Type B pancreatic cell (in vitro differentiated cells): ENCODE data around the gene BMX. TPM values are rescaled to one million over a fixed set of nuclear protein-coding genes. Genes with fewer than 3 reads are reported as not detected.

ENCODE experiments used
- DNase-seq: peaks from one replicate; pipeline ENCODE4 v3.0.0; 2021; ENCODE audit warnings: mixed read lengths; ENCODE audit not compliant: unreplicated experiment; ENCODE audit errors: extremely low spot score
- H3K27ac Mint-ChIP-seq: 2 replicates; pipeline ENCODE4 v1.8.0; 2021; ENCODE audit warnings: mild to moderate bottlenecking, mixed read lengths
- H3K27me3 Mint-ChIP-seq: 2 replicates; pipeline ENCODE4 v1.8.0; 2021; ENCODE audit warnings: mixed read lengths
- H3K36me3 Mint-ChIP-seq: 2 replicates; pipeline ENCODE4 v1.8.0; 2021; ENCODE audit warnings: mixed read lengths
- H3K4me1 Mint-ChIP-seq: one replicate; pipeline ENCODE4 v1.8.0; 2021; ENCODE audit warnings: mixed read lengths; ENCODE audit not compliant: unreplicated experiment
- H3K4me3 Mint-ChIP-seq: 2 replicates; pipeline ENCODE4 v1.8.0; 2021; ENCODE audit warnings: mild to moderate bottlenecking, mixed read lengths
- H3K9me3 Mint-ChIP-seq: 2 replicates; pipeline ENCODE4 v1.8.0; 2021; ENCODE audit warnings: mixed read lengths
- total RNA-seq: library from RNA; stranded (reverse); gene quantifications from 2 replicates; pipeline ENCODE4 v1.2.1, GENCODE V29; 2021; ENCODE audit warnings: low replicate concordance
- TF ChIP-seq, protein P1 (sequence below): fragments of 200-600 bp; sonication (generic); conservative IDR thresholded peaks from 2 replicates; pipeline ENCODE4 v1.5.0; 2021; ENCODE audit warnings: antibody characterized with exemption, mild to moderate bottlenecking

The BMX gene
- total RNA-seq, 1 donor from 2014 or later = not detected

- no peak overlapping the region for H3K4me3 Mint-ChIP-seq
- H3K4me1 Mint-ChIP-seq = no peaks in the 10 kb centered on the region
- no peaks in the 10 kb centered on the region for H3K36me3 Mint-ChIP-seq
- no peak for DNase-seq
- H3K27me3 Mint-ChIP-seq = no peaks in the 10 kb centered on the region
- TF ChIP-seq, protein P1, sequence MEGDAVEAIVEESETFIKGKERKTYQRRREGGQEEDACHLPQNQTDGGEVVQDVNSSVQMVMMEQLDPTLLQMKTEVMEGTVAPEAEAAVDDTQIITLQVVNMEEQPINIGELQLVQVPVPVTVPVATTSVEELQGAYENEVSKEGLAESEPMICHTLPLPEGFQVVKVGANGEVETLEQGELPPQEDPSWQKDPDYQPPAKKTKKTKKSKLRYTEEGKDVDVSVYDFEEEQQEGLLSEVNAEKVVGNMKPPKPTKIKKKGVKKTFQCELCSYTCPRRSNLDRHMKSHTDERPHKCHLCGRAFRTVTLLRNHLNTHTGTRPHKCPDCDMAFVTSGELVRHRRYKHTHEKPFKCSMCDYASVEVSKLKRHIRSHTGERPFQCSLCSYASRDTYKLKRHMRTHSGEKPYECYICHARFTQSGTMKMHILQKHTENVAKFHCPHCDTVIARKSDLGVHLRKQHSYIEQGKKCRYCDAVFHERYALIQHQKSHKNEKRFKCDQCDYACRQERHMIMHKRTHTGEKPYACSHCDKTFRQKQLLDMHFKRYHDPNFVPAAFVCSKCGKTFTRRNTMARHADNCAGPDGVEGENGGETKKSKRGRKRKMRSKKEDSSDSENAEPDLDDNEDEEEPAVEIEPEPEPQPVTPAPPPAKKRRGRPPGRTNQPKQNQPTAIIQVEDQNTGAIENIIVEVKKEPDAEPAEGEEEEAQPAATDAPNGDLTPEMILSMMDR = no peak
- H3K27ac Mint-ChIP-seq = no peak overlapping the region
- H3K9me3 Mint-ChIP-seq = no peaks in the 10 kb centered on the region
These were observed 15.3 kb downstream of the BMX start for GRCh38 chrX:15515931-15516330.

- Mint-ChIP-seq H3K27me3 (peaks cover 8% of the 10 kb centered on the region), H3K4me3 (no peak overlapping the region), H3K36me3 (no peaks in the 10 kb centered on the region), H3K4me1 (peaks cover 16% of the 10 kb centered on the region), H3K27ac (no peak overlapping the region), H3K9me3 (no peaks in the 10 kb centered on the region)
- TF ChIP-seq, protein P1 = no peak
- no peak for DNase-seq
These were observed 21.9 kb downstream of the BMX start for GRCh38 chrX:15522464-15522863.

- H3K27ac Mint-ChIP-seq = no peak overlapping the region
- TF ChIP-seq, protein P1 = no peak
- H3K4me1 Mint-ChIP-seq = peaks cover 16% of the 10 kb centered on the region
- H3K4me3 Mint-ChIP-seq = no peak overlapping the region
- no peak for DNase-seq
- no peaks in the 10 kb centered on the region for H3K36me3 Mint-ChIP-seq
- H3K9me3 Mint-ChIP-seq = no peaks in the 10 kb centered on the region
- peaks cover 8% of the 10 kb centered on the region for H3K27me3 Mint-ChIP-seq
These were observed 22.5 kb downstream of the BMX start for GRCh38 chrX:15523088-15523487.

DNA sequence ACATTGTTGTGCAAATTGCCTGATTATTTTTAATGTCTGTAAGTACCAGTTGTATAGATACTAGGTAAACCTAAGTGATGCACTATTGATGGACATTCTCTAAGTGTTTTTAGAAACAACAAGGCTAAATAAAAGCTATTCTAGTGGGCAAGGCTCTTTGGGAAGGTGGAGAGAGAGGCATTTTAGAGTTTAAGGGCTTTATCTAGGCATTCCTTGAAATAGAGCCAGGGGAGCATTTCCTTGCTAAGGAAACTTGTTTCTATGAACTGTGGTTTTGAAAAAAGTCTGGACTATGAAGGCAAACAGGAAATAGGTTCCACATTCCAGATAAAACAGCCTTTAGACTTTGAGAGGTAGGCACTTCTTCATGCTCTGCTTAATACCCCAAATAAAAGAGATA is 23.8 kb downstream of the BMX start:
- DNase-seq = no peak
- no peak overlapping the region for H3K27ac Mint-ChIP-seq
- H3K9me3 Mint-ChIP-seq = no peaks in the 10 kb centered on the region
- H3K36me3 Mint-ChIP-seq = no peaks in the 10 kb centered on the region
- TF ChIP-seq, protein P1 = no peak
- peaks cover 8% of the 10 kb centered on the region for H3K27me3 Mint-ChIP-seq
- H3K4me1 Mint-ChIP-seq = peaks cover 16% of the 10 kb centered on the region
- no peak overlapping the region for H3K4me3 Mint-ChIP-seq

DNA sequence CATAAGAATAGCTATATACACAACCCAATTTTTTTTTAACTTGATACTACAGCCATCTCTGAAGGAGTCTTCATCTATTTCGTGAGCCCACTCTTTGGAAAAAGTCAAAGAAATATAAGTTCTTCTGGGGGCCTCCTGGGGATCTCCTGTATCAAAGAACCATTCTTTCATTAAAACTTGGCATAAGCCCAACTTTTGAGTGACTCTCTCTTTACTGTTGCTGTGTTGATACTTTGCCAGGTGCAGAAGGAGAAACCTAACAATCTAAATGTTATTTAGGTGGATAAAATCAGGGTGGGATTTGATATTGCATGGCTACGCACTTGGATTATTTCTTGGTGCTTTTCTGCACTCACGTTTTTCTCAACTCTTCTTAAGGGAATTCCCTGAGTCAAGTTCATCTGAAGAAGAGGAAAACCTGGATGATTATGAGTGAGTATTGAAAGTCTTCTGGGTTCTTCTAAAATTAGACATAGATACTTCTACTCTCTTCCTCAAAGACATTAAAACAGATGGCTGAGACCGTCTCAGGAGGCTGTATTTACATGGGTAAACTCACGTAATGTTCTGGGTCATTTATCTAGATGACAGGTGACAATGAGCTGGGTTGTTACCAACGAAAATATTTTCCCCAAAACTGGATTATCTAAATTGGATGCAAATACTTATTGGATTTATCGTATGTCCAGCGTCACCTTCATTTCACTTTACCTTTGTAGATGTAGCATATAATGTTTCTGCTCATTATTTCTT is 25.2 kb downstream of the BMX start:
- H3K4me3 Mint-ChIP-seq = no peak overlapping the region

More for the DNA sequence above, 25.2 kb downstream of the BMX start:
- Mint-ChIP-seq H3K4me1 (peaks cover 16% of the 10 kb centered on the region), H3K27me3 (peaks cover 8% of the 10 kb centered on the region), H3K27ac (no peak overlapping the region), H3K36me3 (no peaks in the 10 kb centered on the region), H3K9me3 (no peaks in the 10 kb centered on the region)
- DNase-seq = no peak
- TF ChIP-seq, protein P1 = no peak
